Large intestine (tissue), 3 donors: ENCODE results near the gene CCBE1. TPM values are rescaled to one million over a fixed set of nuclear protein-coding genes. Genes with fewer than 3 reads are reported as not detected.
"Not testable (repeated sequence)": the region's sequence is repeated elsewhere in the genome, so short reads cannot be mapped to it uniquely, and the experiment has no call there.

Experiments
- DNase-seq, 2 donors: peaks; one replicate each; pipeline versions ENCODE4 v3.0.0 to v3.0.0-alpha.2; 2013
- H3K27ac ChIP-seq: one replicate; pipeline ENCODE4 v1.5.1; 2013; ENCODE audit warnings: low read length
- H3K27me3 ChIP-seq: 2 replicates; pipeline ENCODE4 v1.6.1; 2013; ENCODE audit warnings: low read length; ENCODE audit not compliant: control insufficient read depth, insufficient read depth
- H3K36me3 ChIP-seq: 2 replicates; pipeline ENCODE4 v1.6.1; 2013; ENCODE audit warnings: low read length; ENCODE audit not compliant: control insufficient read depth, insufficient read depth
- H3K4me1 ChIP-seq: one replicate; pipeline ENCODE4 v1.6.1; 2013; ENCODE audit warnings: low read length; ENCODE audit not compliant: control insufficient read depth, insufficient read depth
- H3K4me3 ChIP-seq: one replicate; pipeline ENCODE4 v1.5.1; 2013; ENCODE audit warnings: low read length
- H3K9me3 ChIP-seq: one replicate; pipeline ENCODE4 v1.6.1; 2013; ENCODE audit warnings: mild to moderate bottlenecking, low read depth, low read length, moderate library complexity; ENCODE audit not compliant: control insufficient read depth
- WGBS: methylation state at CpG from one replicate; pipeline ENCODE4 v1.1.5; 2013; ENCODE audit warnings: low lambda C conversion rate; ENCODE audit not compliant: insufficient coverage; 5-methylcytosine and 5-hydroxymethylcytosine counted together
- polyA plus RNA-seq: library from polyadenylated mRNA; unstranded; fragments of 120-200 nt; gene quantifications from one replicate; pipeline ENCODE4 v1.2.1, GENCODE V29; 2013

CCBE1 gene
- polyA plus RNA-seq, 1 donor: 2.5 TPM

DNA sequence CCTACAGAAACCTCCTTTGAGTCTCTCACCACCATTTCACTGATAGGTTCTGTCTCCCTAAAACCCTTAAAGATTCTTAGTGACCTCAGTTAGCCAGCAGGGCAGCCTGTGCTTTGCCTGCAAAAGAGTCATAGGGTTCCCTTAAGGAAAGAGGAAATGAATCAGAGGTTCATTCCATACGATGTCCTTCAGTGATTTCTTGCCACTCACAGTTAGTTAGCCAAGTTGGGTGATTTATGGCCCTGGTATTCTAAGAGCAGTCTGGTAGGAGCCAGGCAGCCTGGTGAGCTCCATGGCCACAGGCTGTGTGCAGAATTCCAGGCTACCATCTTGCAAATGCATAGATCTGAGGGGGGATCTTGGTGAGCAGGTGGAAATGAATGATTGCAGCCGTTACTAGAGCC, 18.7 kb upstream of the CCBE1 start:
- H3K27me3 ChIP-seq: peaks cover 3% of the 10 kb centered on the region
- WGBS: 33% methylated on average over 1 of the region's 2 CpGs
- no peak overlapping the region for H3K4me3 ChIP-seq
- no peaks in the 10 kb centered on the region for H3K9me3 ChIP-seq
- DNase-seq: no peak
- H3K36me3 ChIP-seq: no peaks in the 10 kb centered on the region
- H3K27ac ChIP-seq: no peak overlapping the region
- H3K4me1 ChIP-seq: no peaks in the 10 kb centered on the region

DNA sequence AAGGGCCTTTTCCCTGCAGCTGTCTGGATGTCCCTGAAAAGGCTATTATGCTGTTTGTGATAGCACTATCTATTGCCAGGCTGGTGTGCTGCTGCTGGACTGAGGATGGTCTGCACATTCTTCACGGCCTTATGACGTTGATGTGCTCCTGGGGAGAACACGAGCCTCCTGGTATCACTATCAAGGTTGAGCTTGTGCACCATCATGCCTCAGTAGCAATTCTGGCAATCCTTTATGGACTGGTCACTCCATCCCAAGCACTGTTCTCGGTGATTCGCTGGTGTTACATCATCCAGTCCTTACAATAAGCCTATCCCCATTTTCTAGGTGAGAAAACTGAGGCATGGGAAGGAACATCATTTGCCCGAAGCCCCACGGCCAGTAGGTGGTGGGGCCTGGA, 18.2 kb upstream of the CCBE1 start:
- H3K27ac ChIP-seq: no peak overlapping the region
- WGBS: no CpG with 5 or more reads among the region's 7 CpGs
- no peaks in the 10 kb centered on the region for H3K36me3 ChIP-seq
- H3K4me3 ChIP-seq: no peak overlapping the region
- H3K9me3 ChIP-seq: no peaks in the 10 kb centered on the region
- peaks cover 3% of the 10 kb centered on the region for H3K27me3 ChIP-seq
- DNase-seq: no peak
- no peaks in the 10 kb centered on the region for H3K4me1 ChIP-seq

DNA sequence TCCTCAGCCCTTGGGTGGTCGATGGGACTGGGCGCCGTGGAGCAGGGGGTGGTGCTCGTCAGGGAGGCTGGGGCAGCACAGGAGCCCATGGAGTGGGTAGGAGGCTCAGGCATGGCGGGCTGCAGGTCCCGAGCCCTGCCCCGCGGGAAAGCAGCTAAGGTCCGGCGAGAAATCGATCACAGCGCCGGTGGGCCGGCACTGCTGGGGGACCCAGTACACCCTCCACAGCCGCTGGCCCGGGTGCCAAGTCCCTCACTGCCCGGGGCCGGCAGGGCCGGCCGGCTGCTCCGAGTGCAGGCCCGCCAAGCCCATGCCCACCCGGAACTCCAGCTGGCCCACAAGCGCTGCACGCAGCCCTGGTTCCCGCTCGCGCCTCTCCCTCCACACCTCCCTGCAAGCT, 16.9 kb upstream of the CCBE1 start:
- not testable (repeated sequence) for H3K9me3 ChIP-seq, H3K36me3 ChIP-seq, H3K27ac ChIP-seq, H3K4me1 ChIP-seq, H3K27me3 ChIP-seq, H3K4me3 ChIP-seq, DNase-seq
- no CpG with 5 or more reads among the region's 28 CpGs for WGBS

DNA sequence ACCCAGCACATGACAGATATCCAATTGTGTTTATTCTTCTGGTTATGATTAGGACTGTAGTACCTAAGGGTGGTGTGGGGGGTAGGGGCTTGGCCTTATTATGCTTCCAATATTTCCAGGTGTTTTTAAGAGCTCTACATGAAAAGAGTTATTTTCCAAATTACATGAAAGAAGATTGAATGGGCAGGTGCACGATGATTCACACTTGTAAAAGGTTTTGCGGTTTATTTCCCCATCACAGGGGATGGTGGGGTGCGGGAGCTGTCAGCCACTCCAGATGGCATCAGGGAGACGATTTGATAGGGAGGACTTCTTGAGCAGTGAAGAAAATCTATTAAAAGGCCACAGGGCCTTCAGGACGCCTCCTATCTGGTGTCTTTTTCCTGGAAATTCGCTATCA, 15.1 kb upstream of the CCBE1 start:
- no peaks in the 10 kb centered on the region for H3K4me1 ChIP-seq
- no peaks in the 10 kb centered on the region for H3K27me3 ChIP-seq
- no peak overlapping the region for H3K27ac ChIP-seq
- H3K4me3 ChIP-seq: no peak overlapping the region
- DNase-seq: no peak
- no peaks in the 10 kb centered on the region for H3K9me3 ChIP-seq
- no peaks in the 10 kb centered on the region for H3K36me3 ChIP-seq
- no CpG with 5 or more reads among the region's 6 CpGs for WGBS

DNA sequence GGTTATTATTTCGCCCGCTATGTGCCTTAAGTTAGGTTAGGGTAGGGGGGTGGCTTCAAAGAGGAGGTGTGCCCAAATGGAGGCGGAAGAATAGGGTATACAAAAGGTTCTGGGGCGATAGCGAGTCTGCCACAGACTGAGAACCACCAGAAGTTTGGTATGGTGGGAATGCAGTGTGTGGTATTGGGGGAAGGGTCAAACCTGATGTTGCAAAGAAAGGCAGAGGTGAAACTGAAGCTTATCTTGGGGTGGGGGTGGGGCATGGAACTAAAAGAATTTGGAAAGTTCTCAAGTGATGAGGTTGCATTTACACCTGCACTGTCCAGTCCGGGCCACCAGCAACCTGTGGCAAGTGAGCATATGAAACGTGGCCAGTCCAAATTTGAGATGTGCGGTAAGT, 11.8 kb upstream of the CCBE1 start:
- DNase-seq: no peak
- WGBS: 100% methylated on average over 3 of the region's 8 CpGs
- H3K27ac ChIP-seq: no peak overlapping the region
- no peaks in the 10 kb centered on the region for H3K27me3 ChIP-seq
- H3K4me1 ChIP-seq: no peaks in the 10 kb centered on the region
- H3K4me3 ChIP-seq: no peak overlapping the region
- H3K36me3 ChIP-seq: no peaks in the 10 kb centered on the region
- no peaks in the 10 kb centered on the region for H3K9me3 ChIP-seq

DNA sequence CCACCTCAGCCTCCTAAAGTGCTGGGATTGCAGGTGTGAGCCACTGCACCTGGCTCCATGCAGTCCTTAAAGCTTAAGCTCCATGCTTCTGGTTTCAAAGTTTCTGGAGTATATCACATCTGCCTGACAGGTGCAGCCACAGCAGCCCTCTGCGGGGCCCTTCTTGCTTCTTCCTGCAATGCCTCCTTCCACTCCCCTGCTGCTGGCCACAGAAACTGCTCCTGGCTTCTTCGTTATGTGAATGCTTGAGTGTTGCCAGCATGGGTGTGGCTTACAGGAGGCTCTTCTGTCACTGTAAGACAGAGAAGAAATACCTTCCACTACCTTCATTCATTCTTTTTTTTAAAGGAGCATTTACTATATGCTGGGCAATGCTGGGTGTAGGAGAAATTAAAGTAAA, 10.1 kb upstream of the CCBE1 start:
- Histone ChIP-seq H3K9me3 (no peaks in the 10 kb centered on the region), H3K4me1 (no peaks in the 10 kb centered on the region), H3K36me3 (no peaks in the 10 kb centered on the region), H3K4me3 (no peak overlapping the region), H3K27ac (no peak overlapping the region), H3K27me3 (no peaks in the 10 kb centered on the region)
- no peak for DNase-seq
- no CpG with 5 or more reads among the region's 2 CpGs for WGBS

DNA sequence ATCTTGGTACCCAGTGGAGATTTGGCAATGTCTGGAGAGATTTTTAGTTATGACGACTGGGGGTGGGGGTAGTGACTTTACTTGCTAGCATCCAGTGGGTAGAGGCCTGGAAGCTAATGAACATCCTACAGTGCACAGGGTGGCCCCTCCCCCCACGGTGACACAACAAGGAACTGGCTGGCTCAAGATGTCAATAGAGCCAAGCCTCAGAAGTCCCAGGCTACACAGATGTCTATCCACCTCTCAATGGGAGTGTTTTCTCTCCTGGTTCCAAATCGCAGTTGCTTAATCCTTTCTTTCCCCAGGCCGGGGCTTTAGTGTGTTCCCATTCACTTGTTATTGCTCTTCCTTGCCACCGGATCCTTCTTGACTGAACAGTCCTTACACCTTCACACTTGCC, 9.3 kb upstream of the CCBE1 start:
- WGBS: 33% methylated on average over 1 of the region's 5 CpGs
- H3K9me3 ChIP-seq: no peaks in the 10 kb centered on the region
- peaks cover 1% of the 10 kb centered on the region for H3K4me1 ChIP-seq
- H3K36me3 ChIP-seq: no peaks in the 10 kb centered on the region
- no peak for DNase-seq
- no peak overlapping the region for H3K4me3 ChIP-seq
- no peaks in the 10 kb centered on the region for H3K27me3 ChIP-seq
- no peak overlapping the region for H3K27ac ChIP-seq

DNA sequence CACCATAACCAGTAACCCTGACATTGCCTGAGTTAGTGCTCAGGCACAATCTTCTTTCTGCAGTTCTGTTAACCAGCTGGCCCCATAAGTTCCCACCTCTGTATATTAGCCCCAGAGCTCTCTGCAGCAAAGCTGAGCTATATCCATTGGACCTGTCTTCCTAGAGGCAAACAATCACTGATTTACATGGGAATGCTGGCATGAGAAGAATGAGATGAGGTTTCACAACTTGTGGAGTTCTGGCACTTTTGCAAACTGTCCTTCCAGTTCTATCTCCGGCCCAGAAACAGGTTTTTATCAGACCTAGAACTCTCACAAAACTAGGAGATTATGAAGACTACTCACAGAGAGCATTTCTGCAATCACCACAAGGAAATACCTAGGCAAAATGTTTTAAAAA, 7.9 kb upstream of the CCBE1 start:
- Histone ChIP-seq H3K27ac (no peak overlapping the region), H3K36me3 (no peaks in the 10 kb centered on the region), H3K4me3 (no peak overlapping the region), H3K9me3 (no peaks in the 10 kb centered on the region), H3K4me1 (peaks cover 15% of the 10 kb centered on the region), H3K27me3 (no peaks in the 10 kb centered on the region)
- no CpG with 5 or more reads among the region's 1 CpG for WGBS
- no peak for DNase-seq

DNA sequence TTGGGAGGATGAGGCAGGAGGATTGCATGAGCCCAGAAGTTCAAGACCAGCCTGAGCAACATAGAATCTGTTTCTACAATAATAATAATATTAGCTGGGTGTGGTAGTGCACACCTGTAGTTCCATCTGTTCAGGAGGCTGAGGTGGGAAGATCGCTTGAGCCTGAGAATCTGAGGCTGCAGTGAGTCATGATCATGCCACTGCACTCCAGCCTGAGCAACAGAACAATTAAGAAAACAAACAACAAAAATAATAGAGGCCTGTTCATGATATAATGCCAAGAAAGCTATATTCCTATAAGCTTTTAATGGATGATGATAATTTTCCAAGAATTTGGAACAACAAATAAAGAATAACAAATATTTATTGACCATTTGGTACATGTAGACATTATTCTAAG, 6.9 kb upstream of the CCBE1 start:
- WGBS: 67% methylated on average over 1 of the region's 1 CpG

DNA sequence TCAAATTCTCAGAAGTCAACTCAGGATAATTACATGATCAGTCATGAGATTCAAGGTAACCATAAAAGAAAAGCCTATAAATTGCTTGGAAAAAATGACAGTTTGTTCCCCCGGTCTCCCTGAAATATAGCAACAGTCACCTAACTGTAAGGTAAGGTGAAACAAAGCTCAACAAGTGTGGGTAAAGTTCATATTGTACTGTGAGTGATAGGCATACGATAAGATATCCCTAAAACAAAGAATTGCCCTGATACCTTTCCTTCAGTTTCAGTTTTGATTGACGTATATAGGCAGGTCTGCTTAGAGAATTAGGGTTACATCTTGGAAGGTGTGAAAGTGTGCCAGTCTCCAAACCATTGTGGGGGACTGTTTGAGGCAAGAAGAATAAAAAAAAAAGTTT, 4.0 kb upstream of the CCBE1 start:
- Histone ChIP-seq H3K36me3 (no peaks in the 10 kb centered on the region), H3K4me1 (peaks cover 29% of the 10 kb centered on the region), H3K4me3 (no peak overlapping the region), H3K27me3 (peaks cover 23% of the 10 kb centered on the region), H3K9me3 (peaks cover 4% of the 10 kb centered on the region), H3K27ac (no peak overlapping the region)
- 40% methylated on average over 3 of the region's 3 CpGs for WGBS
- peak; percentile 23 to 74 for DNase-seq

More for the DNA sequence above, 6.9 kb upstream of the CCBE1 start:
- Histone ChIP-seq H3K27me3 (no peaks in the 10 kb centered on the region), H3K9me3 (no peaks in the 10 kb centered on the region), H3K27ac (no peak overlapping the region), H3K36me3 (no peaks in the 10 kb centered on the region), H3K4me3 (no peak overlapping the region), H3K4me1 (peaks cover 17% of the 10 kb centered on the region)
- DNase-seq: no peak

DNA sequence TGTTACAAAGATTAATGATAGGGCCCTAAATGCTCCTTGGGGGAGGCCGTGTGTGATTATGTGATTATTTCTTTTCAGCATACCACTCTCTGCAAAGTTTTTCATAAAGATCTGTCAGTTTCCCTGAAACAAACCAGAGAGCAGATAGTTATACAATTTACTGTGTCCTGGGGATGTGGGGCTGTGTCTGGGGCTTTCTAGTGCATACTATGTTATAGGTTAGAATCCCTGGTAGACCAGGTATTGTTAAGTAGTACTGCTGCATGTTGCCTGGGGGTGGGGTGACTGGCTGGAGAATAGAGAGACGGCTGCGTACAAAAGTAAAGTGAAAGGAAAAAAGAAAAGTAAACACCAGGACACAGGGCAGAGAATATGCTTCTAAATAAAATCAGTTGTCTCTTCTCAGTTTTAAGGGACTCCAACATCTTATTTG, 3.3 kb upstream of the CCBE1 start:
- Histone ChIP-seq H3K4me3 (no peak overlapping the region), H3K36me3 (no peaks in the 10 kb centered on the region), H3K27ac (no peak overlapping the region), H3K4me1 (peaks cover 29% of the 10 kb centered on the region), H3K27me3 (peaks cover 30% of the 10 kb centered on the region), H3K9me3 (peaks cover 4% of the 10 kb centered on the region)
- peak in 1 of 2 donors; percentile 45 for DNase-seq
- no CpG with 5 or more reads among the region's 3 CpGs for WGBS
